ENCODE measurements around the gene CCDC201.

- TF ChIP-seq CTCF (IDR thresholded peaks at IDR 0.05; ENCODE audit: low read length), result no peak
- TF ChIP-seq EZH2 (optimal IDR thresholded peaks at IDR 0.05; ENCODE audit: low read depth, low read length), result no peak
- TF ChIP-seq EZH2phosphoT487 (IDR thresholded peaks at IDR 0.05; ENCODE audit: low read length), result no peak
These were observed 19.6 kb upstream of the CCDC201 start for GRCh38 chr7:45892407-45893035.
